NB4 (cell line): ENCODE measurements around the gene CPS1.

Experiments used
- DNase-seq: peaks from one replicate; pipeline ENCODE4 v3.0.0; 2010; ENCODE audit warnings: low read depth
- H3K4me3 ChIP-seq: one replicate; pipeline ENCODE4 v1.5.1; 2011; ENCODE audit warnings: mild to moderate bottlenecking, low read depth, low read length, moderate library complexity
- CTCF ChIP-seq: IDR thresholded peaks from one replicate; pipeline ENCODE4 v1.5.1; 2012; ENCODE audit warnings: low read depth, low read length
- MAX ChIP-seq: IDR thresholded peaks from 2 replicates; pipeline ENCODE4 v1.6.1; 2011; ENCODE audit warnings: low read depth, low read length
- MYC ChIP-seq: IDR thresholded peaks from 2 replicates; pipeline ENCODE4 v1.6.1; 2011; ENCODE audit warnings: low read depth, low read length
- POLR2A ChIP-seq: IDR thresholded peaks from 2 replicates; pipeline ENCODE4 v1.6.1; 2011; ENCODE audit warnings: mild to moderate bottlenecking; ENCODE audit not compliant: insufficient read length; ENCODE audit errors: extremely low read depth

Gene CPS1

GRCh38 chr2:210546424-210547208, 9.8 kb upstream of the CPS1 start:
- H3K4me3 ChIP-seq, result no peak overlapping the region
- DNase-seq, result no peak
- TF ChIP-seq CTCF (no peak), MAX (no peak)

- DNase-seq, result no peak
- H3K4me3 ChIP-seq, result no peak overlapping the region
- no peak for TF ChIP-seq MYC
Measured at GRCh38 chr2:210548031-210548430, 8.4 kb upstream of the CPS1 start.

- TF ChIP-seq MYC, result no peak
- H3K4me3 ChIP-seq, result no peak overlapping the region
- no peak for DNase-seq
Measured at GRCh38 chr2:210548878-210549384, 7.5 kb upstream of the CPS1 start.

- DNase-seq, result no peak
- H3K4me3 ChIP-seq, result no peak overlapping the region
- TF ChIP-seq POLR2A (no peak), CTCF (no peak), MAX (no peak)
Measured at GRCh38 chr2:210551001-210551400, 5.4 kb upstream of the CPS1 start.

GRCh38 chr2:210553373-210553772, 3.0 kb upstream of the CPS1 start:
- no peak overlapping the region for H3K4me3 ChIP-seq
- TF ChIP-seq MYC, result no peak
- no peak for TF ChIP-seq MAX
- TF ChIP-seq POLR2A, result no peak
- DNase-seq, result no peak

- DNase-seq, result peak; percentile 24
- TF ChIP-seq MYC, result no peak
- TF ChIP-seq CTCF, result no peak
- TF ChIP-seq MAX, result no peak
- no peak for TF ChIP-seq POLR2A
- H3K4me3 ChIP-seq, result no peak overlapping the region
Measured at GRCh38 chr2:210555555-210555954, 844 bp upstream of the CPS1 start.

- no peak for DNase-seq
- TF ChIP-seq POLR2A (no peak), MYC (no peak), MAX (no peak), CTCF (no peak)
- no peak overlapping the region for H3K4me3 ChIP-seq
Measured at GRCh38 chr2:210557721-210558120, 1.3 kb downstream of the CPS1 start.
